Parathyroid adenoma (tissue), 2 donors: ENCODE results near the gene CHIC2.

ENCODE experiments used
- H2AFZ ChIP-seq: fragments of 300-600 bp; sonication (generic); one replicate; pipeline ENCODE4 v1.7.0; 2017; ENCODE audit warnings: antibody characterized with exemption, mild to moderate bottlenecking
- H3K27ac ChIP-seq: fragments of 300-600 bp; sonication (generic); one replicate; pipeline ENCODE4 v1.7.0; 2017
- H3K27me3 ChIP-seq: fragments of 300-600 bp; sonication (generic); one replicate; pipeline ENCODE4 v1.7.0; 2017; ENCODE audit warnings: low read length; ENCODE audit not compliant: control insufficient read depth, insufficient read depth
- H3K36me3 ChIP-seq: fragments of 300-600 bp; sonication (generic); one replicate; pipeline ENCODE4 v1.7.0; 2017; ENCODE audit warnings: low read length; ENCODE audit not compliant: control insufficient read depth, insufficient read depth
- H3K4me1 ChIP-seq: fragments of 300-600 bp; sonication (generic); one replicate; pipeline ENCODE4 v1.7.0; 2017; ENCODE audit warnings: control low read depth
- H3K4me2 ChIP-seq: fragments of 300-600 bp; sonication (generic); one replicate; pipeline ENCODE4 v1.7.0; 2017; ENCODE audit warnings: low read length
- H3K4me3 ChIP-seq: fragments of 300-600 bp; sonication (generic); one replicate; pipeline ENCODE4 v1.7.0; 2017; ENCODE audit warnings: low read depth, low read length
- H3K79me2 ChIP-seq: fragments of 300-600 bp; sonication (generic); one replicate; pipeline ENCODE4 v1.7.0; 2017; ENCODE audit warnings: control low read depth
- H3K9ac ChIP-seq: fragments of 300-600 bp; sonication (generic); one replicate; pipeline ENCODE4 v1.7.0; 2017; ENCODE audit warnings: mild to moderate bottlenecking
- H3K9me3 ChIP-seq: fragments of 300-600 bp; sonication (generic); one replicate; pipeline ENCODE4 v1.7.0; 2017; ENCODE audit warnings: low read length; ENCODE audit not compliant: control insufficient read depth
- TF ChIP-seq, protein P1 (sequence below): fragments of 300-600 bp; sonication (generic); IDR thresholded peaks from one replicate; pipeline ENCODE4 v1.7.0; 2017; ENCODE audit warnings: antibody characterized with exemption, mild to moderate bottlenecking
- donor health status: primary hyperparathyroidism.

Gene CHIC2

DNA sequence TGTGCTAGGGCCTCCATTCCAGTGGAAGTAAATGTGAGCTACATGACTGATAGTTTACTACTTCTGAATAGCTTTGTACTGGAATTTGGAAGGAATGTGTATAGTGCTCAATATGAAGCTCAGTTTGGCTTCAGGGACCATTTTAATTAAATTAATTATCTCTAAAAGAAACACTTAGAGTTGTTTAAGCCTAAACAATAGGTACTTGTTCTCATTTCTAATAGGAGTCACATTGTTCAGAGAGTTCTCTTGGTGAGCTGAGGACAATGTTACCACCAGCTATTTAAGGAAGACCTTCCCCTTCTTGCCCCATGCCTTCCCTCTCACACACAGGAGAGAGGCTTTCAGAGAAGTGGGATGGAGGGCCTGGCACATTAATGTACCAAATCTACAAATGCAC, 78.3 kb downstream of the CHIC2 start:
- H3K4me3 ChIP-seq = no peak overlapping the region
- no peaks in the 10 kb centered on the region for H3K27me3 ChIP-seq
- no peak overlapping the region for H2AFZ ChIP-seq
- H3K4me2 ChIP-seq = no peak overlapping the region
- TF ChIP-seq, protein P1, sequence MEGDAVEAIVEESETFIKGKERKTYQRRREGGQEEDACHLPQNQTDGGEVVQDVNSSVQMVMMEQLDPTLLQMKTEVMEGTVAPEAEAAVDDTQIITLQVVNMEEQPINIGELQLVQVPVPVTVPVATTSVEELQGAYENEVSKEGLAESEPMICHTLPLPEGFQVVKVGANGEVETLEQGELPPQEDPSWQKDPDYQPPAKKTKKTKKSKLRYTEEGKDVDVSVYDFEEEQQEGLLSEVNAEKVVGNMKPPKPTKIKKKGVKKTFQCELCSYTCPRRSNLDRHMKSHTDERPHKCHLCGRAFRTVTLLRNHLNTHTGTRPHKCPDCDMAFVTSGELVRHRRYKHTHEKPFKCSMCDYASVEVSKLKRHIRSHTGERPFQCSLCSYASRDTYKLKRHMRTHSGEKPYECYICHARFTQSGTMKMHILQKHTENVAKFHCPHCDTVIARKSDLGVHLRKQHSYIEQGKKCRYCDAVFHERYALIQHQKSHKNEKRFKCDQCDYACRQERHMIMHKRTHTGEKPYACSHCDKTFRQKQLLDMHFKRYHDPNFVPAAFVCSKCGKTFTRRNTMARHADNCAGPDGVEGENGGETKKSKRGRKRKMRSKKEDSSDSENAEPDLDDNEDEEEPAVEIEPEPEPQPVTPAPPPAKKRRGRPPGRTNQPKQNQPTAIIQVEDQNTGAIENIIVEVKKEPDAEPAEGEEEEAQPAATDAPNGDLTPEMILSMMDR = no peak
- H3K9ac ChIP-seq = no peak overlapping the region
- H3K79me2 ChIP-seq = no peaks in the 10 kb centered on the region
- H3K4me1 ChIP-seq = no peaks in the 10 kb centered on the region
- H3K9me3 ChIP-seq = no peaks in the 10 kb centered on the region
- no peaks in the 10 kb centered on the region for H3K36me3 ChIP-seq
- no peak overlapping the region for H3K27ac ChIP-seq

DNA sequence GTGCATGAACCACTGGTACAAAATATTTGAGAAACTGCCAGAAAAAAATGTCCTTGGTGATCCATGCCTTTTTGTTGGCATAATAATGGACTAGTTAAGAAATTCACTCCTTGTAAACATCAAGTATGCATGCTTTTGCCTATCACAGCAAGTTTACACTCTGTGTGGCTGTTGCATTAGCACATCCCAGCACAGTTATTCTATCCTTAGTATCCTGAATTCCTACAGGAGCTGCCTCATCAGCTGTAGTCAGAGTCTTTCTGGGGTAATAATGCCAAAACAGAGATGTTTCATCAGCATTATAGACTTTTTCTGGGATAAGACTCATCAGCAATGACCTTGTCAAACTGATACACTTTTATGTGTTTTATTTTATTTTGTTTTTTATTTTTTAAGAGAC, 82.8 kb downstream of the CHIC2 start:
- Histone ChIP-seq H3K79me2 (no peaks in the 10 kb centered on the region), H3K4me2 (no peak overlapping the region), H3K4me3 (no peak overlapping the region), H3K27ac (no peak overlapping the region), H3K36me3 (no peaks in the 10 kb centered on the region), H3K9me3 (no peaks in the 10 kb centered on the region), H3K4me1 (no peaks in the 10 kb centered on the region), H2AFZ (no peak overlapping the region), H3K27me3 (no peaks in the 10 kb centered on the region), H3K9ac (no peak overlapping the region)
- TF ChIP-seq, protein P1 = no peak

DNA sequence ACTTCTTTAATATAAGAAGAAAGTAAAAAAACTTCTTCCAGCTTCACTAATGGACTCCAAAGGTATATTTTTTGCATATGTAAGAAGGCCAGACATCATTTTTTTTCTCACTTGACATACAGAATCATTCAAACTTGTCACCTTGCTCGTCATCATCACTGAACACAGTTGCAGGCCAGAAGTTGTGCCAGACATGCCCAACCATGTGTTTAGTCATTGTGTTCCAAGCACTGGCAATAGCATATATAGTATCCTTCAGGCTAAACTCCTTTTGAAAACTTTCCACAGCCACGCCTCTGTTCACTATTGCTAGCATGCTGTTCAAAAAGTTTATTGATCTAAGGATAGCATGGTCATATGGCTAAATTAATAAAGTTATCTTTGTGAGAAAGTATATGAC, 83.3 kb downstream of the CHIC2 start:
- no peaks in the 10 kb centered on the region for H3K4me1 ChIP-seq
- no peaks in the 10 kb centered on the region for H3K79me2 ChIP-seq
- no peak overlapping the region for H3K4me2 ChIP-seq
- no peak overlapping the region for H3K27ac ChIP-seq
- no peaks in the 10 kb centered on the region for H3K9me3 ChIP-seq
- H2AFZ ChIP-seq = no peak overlapping the region
- H3K4me3 ChIP-seq = no peak overlapping the region
- H3K9ac ChIP-seq = no peak overlapping the region
- H3K27me3 ChIP-seq = no peaks in the 10 kb centered on the region
- H3K36me3 ChIP-seq = no peaks in the 10 kb centered on the region
- TF ChIP-seq, protein P1 = no peak

DNA sequence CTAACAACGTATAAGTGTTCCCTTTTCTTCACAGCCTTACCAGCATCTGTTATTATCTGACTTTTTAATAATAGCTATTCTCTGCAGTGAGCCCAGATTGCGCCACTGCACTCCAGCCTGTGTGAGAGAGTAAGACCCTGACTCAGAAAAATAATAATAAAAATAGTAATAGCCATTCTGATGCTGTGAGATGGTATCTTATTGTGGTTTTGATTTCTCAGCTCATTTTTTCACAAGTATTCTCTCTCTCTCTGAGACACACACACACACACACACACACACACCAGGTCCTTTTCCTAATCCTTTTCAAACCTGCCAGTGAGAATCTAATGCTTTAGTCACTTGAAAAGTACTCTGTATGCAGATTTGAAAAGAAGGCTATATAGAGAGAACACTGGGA, 89.8 kb downstream of the CHIC2 start:
- Histone ChIP-seq H3K79me2 (no peaks in the 10 kb centered on the region), H3K9ac (no peak overlapping the region), H3K4me1 (no peaks in the 10 kb centered on the region), H3K36me3 (no peaks in the 10 kb centered on the region), H3K4me2 (no peak overlapping the region), H3K4me3 (no peak overlapping the region), H3K27ac (no peak overlapping the region), H2AFZ (no peak overlapping the region), H3K27me3 (no peaks in the 10 kb centered on the region), H3K9me3 (no peaks in the 10 kb centered on the region)
- TF ChIP-seq, protein P1 = no peak

DNA sequence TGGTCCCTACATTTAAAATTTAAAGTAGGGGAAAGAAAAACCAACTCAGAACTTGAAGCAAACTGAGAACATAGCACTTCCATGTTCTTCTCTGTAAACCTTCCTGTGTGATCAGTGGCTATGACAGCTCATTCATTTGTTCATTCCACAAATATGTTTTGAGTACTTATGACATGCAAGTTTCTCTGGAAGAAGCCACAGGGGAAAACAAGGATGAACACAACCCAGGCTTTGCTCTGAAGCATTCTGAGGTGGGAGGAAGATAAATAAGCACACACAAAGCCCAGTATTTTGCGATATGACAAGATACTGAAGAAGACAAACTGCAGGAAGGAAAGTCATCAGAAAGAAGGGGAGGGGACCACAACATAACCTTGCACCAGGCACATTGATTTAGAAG, 96.4 kb downstream of the CHIC2 start:
- H3K9ac ChIP-seq = no peak overlapping the region
- TF ChIP-seq, protein P1 = no peak

More for the DNA sequence above, 96.4 kb downstream of the CHIC2 start:
- no peak overlapping the region for H3K4me3 ChIP-seq
- no peaks in the 10 kb centered on the region for H3K36me3 ChIP-seq
- H3K27ac ChIP-seq = no peak overlapping the region
- no peak overlapping the region for H2AFZ ChIP-seq
- H3K79me2 ChIP-seq = no peaks in the 10 kb centered on the region
- no peaks in the 10 kb centered on the region for H3K9me3 ChIP-seq
- H3K4me2 ChIP-seq = no peak overlapping the region
- H3K4me1 ChIP-seq = no peaks in the 10 kb centered on the region
- no peaks in the 10 kb centered on the region for H3K27me3 ChIP-seq
